ENCODE measurements around the gene NCOR2.

The NCOR2 gene

DNA sequence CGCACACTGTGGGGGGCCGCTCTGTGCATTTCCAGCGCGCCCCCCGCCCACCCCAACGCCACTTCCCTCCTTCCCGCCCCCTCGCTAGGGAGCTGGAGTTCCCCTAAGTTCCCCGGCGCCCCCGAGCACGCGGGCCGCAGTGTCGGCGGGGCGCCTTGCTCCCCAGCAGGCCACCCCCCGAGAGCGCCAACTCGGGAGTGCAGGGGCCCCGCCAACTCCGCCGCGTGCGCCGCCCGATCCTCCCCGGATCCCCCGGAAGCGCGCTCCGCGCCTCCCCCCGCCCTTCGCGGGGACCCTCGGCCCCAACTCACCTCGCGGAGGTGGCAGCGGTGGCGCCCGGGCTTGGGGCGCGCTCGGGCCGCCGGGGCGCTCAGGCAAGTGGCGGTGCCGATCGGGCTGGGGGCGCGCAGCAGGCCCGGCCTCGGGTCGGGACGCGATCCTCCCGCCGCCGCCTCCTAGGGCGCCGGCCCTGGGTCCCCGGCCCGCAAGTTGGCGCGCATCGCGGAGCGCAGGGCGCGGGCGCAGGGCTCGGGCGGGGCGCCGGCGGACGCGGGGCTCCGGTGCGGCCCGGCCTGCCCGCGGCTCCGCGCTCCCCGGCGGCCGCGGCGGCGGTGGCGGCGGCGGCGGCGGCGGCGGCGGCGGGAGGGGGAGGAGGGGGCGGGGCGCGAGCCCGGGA lies at the start of gene NCOR2:
TSS of gene NCOR2 (minus strand) at position 616 of the 676 bp plus-strand sequence. CDS start 72,361 bp downstream, outside the sequence.
- peak within 1 kb of the TSS; percentile 98 for H3K4me2 ChIP-seq
- H3K4me1 ChIP-seq = peaks cover 79% of the 10 kb centered on the region
- peak within 1 kb of the TSS; percentile 96 for H3K27ac ChIP-seq
- no peak for TF ChIP-seq Cebpa-rat (IDR thresholded peaks at IDR 0.05)
- H4K20me1 ChIP-seq = peaks cover 47% of the 10 kb centered on the region
- H3K27me3 ChIP-seq = no peaks in the 10 kb centered on the region
- no peaks in the 10 kb centered on the region for H3K9me3 ChIP-seq
- peaks cover 7% of the 10 kb centered on the region; the same call in 1 of the 2 replicates for H3K36me3 ChIP-seq
- H3K9ac ChIP-seq = peak within 1 kb of the TSS; percentile 96
- H3K4me3 ChIP-seq = peak within 1 kb of the TSS; percentile 93

- peak overlapping the region; percentile 10 for H3K4me2 ChIP-seq
Measured at GRCh38 chr12:124616394-124617221, 49.2 kb upstream of the NCOR2 start.

DNA sequence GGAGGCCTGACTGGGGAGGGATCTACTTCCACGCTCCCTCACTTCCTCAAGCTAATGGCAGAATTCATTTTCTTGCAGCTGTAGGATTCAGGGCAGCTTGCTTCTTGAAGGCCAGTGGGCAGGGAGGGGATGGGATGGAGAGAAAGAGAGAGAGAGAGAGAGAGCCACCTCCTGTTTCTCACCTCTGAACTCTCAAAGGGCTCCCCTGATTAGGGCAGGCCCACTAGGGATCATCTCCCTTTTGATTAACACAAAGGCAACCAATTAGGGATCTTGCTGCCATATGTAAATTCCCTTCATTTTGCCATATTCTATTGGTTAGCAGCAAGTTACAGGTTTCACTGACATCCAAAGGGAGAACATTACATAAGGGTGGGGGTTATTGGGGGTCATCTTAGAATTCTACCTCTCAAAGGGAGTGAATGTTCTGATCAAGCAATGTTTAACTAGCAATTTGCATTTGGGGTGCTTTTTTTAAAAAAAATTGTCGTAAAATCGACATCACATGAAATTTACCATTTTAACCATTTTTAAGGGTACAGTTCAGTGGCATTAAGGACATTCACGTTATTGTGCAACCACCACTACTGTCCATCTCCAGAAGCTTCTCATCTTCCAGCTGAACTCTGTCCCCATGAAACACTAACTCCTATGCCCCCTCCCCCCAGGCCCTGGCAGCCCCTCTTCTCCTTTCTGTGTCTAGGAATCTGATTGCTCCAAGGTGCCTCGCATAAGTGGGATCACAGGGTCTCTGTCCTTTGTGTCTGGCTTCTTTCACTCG lies 47.3 kb upstream of the NCOR2 start:
- Histone ChIP-seq H3K9me3 (peaks cover 13% of the 10 kb centered on the region), H4K20me1 (no peaks in the 10 kb centered on the region)

More at GRCh38 chr12:124616394-124617221, 49.2 kb upstream of the NCOR2 start:
- Histone ChIP-seq H3K9me3 (peaks cover 13% of the 10 kb centered on the region), H3K27me3 (0 out of 2 replicates have a peak, but pooled peaks cover 5% of the 10 kb centered on the region), H3K36me3 (no peaks in the 10 kb centered on the region), H3K27ac (no peak overlapping the region), H3K9ac (no peak overlapping the region), H4K20me1 (no peaks in the 10 kb centered on the region), H3K4me3 (no peak overlapping the region), H3K4me1 (peaks cover 20% of the 10 kb centered on the region)
- TF ChIP-seq Cebpa-rat (IDR thresholded peaks at IDR 0.05) = no peak

GRCh38 chr12:124613151-124613585 lies 45.8 kb upstream of the NCOR2 start:
- Histone ChIP-seq H3K36me3 (no peaks in the 10 kb centered on the region), H3K9ac (no peak overlapping the region), H4K20me1 (0 out of 2 replicates have a peak, but pooled peaks cover 3% of the 10 kb centered on the region), H3K27ac (no peak overlapping the region), H3K9me3 (peaks cover 13% of the 10 kb centered on the region), H3K4me3 (no peak overlapping the region), H3K27me3 (0 out of 2 replicates have a peak, but pooled peaks cover 5% of the 10 kb centered on the region), H3K4me2 (no peak overlapping the region; the same call in 1 of the 2 replicates), H3K4me1 (peaks cover 52% of the 10 kb centered on the region)
- TF ChIP-seq Cebpa-rat (IDR thresholded peaks at IDR 0.05) = no peak

More for the DNA sequence above, 47.3 kb upstream of the NCOR2 start:
- no peak overlapping the region for H3K4me3 ChIP-seq
- no peak overlapping the region for H3K9ac ChIP-seq
- no peak overlapping the region for H3K27ac ChIP-seq
- TF ChIP-seq Cebpa-rat (IDR thresholded peaks at IDR 0.05) = no peak
- no peak overlapping the region for H3K4me2 ChIP-seq
- H3K27me3 ChIP-seq = 0 out of 2 replicates have a peak, but pooled peaks cover 5% of the 10 kb centered on the region
- no peaks in the 10 kb centered on the region for H3K36me3 ChIP-seq
- peaks cover 36% of the 10 kb centered on the region for H3K4me1 ChIP-seq

GRCh38 chr12:124612410-124612680 lies 44.9 kb upstream of the NCOR2 start:
- H3K4me1 ChIP-seq = peaks cover 59% of the 10 kb centered on the region
- H3K9ac ChIP-seq = no peak overlapping the region
- TF ChIP-seq Cebpa-rat (IDR thresholded peaks at IDR 0.05) = no peak
- 0 out of 2 replicates have a peak, but pooled peaks cover 3% of the 10 kb centered on the region for H3K27me3 ChIP-seq
- H4K20me1 ChIP-seq = 0 out of 2 replicates have a peak, but pooled peaks cover 3% of the 10 kb centered on the region
- no peak overlapping the region for H3K4me2 ChIP-seq
- H3K27ac ChIP-seq = no peak overlapping the region
- H3K4me3 ChIP-seq = no peak overlapping the region
- peaks cover 13% of the 10 kb centered on the region for H3K9me3 ChIP-seq
- no peaks in the 10 kb centered on the region for H3K36me3 ChIP-seq

DNA sequence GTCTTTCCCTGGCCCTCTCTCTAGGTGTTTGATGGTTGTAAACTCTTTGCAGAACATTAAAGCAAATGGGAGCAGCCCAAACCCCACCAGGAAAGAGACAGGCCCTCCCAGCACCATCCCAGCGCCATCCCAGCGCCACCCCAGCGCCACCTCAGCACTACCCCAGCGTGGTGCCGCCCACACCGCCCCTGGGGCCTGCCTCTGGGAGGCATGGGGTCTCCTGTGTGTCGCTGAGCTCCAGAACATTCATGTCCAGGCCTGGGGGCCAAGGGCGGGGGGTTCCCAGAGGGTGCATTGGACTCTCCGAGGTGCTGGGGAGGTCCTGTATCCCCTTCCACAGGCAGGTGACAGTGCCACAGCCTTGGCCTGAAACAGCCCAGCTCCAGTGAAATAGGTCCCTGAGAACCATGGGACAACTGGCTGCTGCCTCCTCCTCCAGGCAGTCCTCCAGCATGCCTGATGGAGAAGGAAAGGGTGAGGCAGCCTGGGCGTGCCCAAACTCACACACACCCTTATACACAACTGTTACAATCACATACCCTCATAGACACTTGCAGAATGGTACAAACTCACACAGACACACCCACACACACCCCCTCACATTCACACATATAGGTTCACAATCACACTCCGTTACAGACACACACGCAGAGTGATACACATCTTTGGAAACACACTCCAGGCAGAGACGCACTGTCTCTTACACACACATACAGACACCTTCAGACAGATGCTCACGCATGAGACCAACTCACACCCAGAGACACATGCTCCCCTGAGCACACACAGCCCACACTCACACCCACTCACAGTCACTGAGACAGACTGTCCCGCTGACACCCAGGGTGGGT lies 44.4 kb upstream of the NCOR2 start:
- H3K4me1 ChIP-seq = peaks cover 54% of the 10 kb centered on the region

GRCh38 chr12:124610629-124611558 lies 43.5 kb upstream of the NCOR2 start:
- Histone ChIP-seq H3K27me3 (no peaks in the 10 kb centered on the region), H3K9ac (no peak overlapping the region), H3K36me3 (no peaks in the 10 kb centered on the region), H4K20me1 (0 out of 2 replicates have a peak, but pooled peaks cover 3% of the 10 kb centered on the region), H3K4me1 (peaks cover 58% of the 10 kb centered on the region), H3K4me3 (no peak overlapping the region), H3K27ac (no peak overlapping the region), H3K4me2 (peak overlapping the region; percentile 72), H3K9me3 (peaks cover 13% of the 10 kb centered on the region)
- TF ChIP-seq Cebpa-rat (IDR thresholded peaks at IDR 0.05) = no peak

More for the DNA sequence above, 44.4 kb upstream of the NCOR2 start:
- Histone ChIP-seq H3K9me3 (peaks cover 13% of the 10 kb centered on the region), H3K27me3 (no peaks in the 10 kb centered on the region), H4K20me1 (0 out of 2 replicates have a peak, but pooled peaks cover 3% of the 10 kb centered on the region), H3K27ac (no peak overlapping the region), H3K9ac (no peak overlapping the region), H3K36me3 (no peaks in the 10 kb centered on the region), H3K4me3 (no peak overlapping the region), H3K4me2 (no peak overlapping the region)
- TF ChIP-seq Cebpa-rat (IDR thresholded peaks at IDR 0.05) = no peak
